Uterus (tissue), 2 donors: ENCODE results near the gene FREM1.

Experiments used
- POLR2A ChIP-seq, 2 donors: fragments of 450-650 bp; IDR thresholded peaks; one replicate each; pipeline ENCODE4 v1.6.1; 2016; ENCODE audit warnings: antibody characterized with exemption in 2 of 2, mild to moderate bottlenecking in 1 of 2, moderate library complexity in 1 of 2
- TF ChIP-seq, protein P1 (sequence below), 4 experiments: fragments of 200-600 bp in 2 of 4; fragments of 450-650 bp in 2 of 4; sonication (generic) in 2 of 4; IDR thresholded peaks; one replicate each; pipeline ENCODE4 v1.5.1; 2016 to 2019; ENCODE audit warnings: antibody characterized with exemption in 4 of 4, mild to moderate bottlenecking in 2 of 4, moderate library complexity in 1 of 4

DNA sequence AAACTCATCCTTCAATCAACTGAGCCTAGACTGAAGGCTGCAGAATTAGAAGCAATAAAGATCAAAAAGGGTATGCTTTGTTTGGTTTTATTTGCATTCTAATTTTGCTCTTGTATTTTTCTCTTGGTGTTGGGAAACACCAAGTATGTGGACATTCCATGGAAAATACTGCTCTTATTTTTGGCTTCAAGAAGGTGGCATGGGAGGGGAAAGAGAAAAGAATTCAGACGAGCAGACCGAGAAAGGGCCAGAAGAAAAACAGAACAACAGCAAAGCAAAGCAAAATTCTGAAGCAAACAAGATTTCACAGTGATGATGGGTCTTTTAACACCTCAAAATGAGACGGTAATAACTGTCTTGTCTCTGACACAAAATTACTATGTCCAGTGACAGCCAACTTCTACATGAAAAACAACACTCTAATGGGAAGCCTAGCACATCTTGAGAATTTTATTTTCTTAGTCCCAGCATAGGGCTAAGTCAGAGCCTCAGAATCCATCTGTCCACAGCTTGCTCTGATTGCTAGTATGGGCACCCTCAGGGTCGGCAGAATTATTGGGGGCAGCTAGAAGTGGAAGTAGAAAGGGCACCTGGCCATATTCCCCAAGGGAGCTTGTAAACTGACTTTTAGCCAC is 26.8 kb downstream of the FREM1 start:
- TF ChIP-seq, protein P1, sequence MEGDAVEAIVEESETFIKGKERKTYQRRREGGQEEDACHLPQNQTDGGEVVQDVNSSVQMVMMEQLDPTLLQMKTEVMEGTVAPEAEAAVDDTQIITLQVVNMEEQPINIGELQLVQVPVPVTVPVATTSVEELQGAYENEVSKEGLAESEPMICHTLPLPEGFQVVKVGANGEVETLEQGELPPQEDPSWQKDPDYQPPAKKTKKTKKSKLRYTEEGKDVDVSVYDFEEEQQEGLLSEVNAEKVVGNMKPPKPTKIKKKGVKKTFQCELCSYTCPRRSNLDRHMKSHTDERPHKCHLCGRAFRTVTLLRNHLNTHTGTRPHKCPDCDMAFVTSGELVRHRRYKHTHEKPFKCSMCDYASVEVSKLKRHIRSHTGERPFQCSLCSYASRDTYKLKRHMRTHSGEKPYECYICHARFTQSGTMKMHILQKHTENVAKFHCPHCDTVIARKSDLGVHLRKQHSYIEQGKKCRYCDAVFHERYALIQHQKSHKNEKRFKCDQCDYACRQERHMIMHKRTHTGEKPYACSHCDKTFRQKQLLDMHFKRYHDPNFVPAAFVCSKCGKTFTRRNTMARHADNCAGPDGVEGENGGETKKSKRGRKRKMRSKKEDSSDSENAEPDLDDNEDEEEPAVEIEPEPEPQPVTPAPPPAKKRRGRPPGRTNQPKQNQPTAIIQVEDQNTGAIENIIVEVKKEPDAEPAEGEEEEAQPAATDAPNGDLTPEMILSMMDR (IDR thresholded peaks at IDR 0.05) = no peak
- no peak for TF ChIP-seq POLR2A (IDR thresholded peaks at IDR 0.05)
